ENCODE measurements around the gene PES1. TPM values are rescaled to one million over a fixed set of nuclear protein-coding genes. Genes with fewer than 3 reads are reported as not detected.

The PES1 gene
- total and polyA plus RNA-seq, 2 of the 13 experiments (the other 11 are each of a cell fraction or from before 2014, with no cell fraction given): 65.1 to 94.7 TPM

Other genes with a start within 250 kb of the PES1 start
- 22.0 and 31.8 TPM in 2 replicates for gene SF3A1, start 235.0 kb downstream of the PES1 start, total RNA-seq (2016; rRNA removed; fragmentation: Illumina TruSeq; extraction: Trizol)
- 10.0 and 16.2 TPM in 2 replicates for gene SF3A1, start 235.0 kb downstream of the PES1 start, polyA plus RNA-seq (2011; rRNA removed)
- 0.98 and 1.6 TPM in 2 replicates for gene CCDC157, start 234.9 kb downstream of the PES1 start, total RNA-seq (2016; rRNA removed; fragmentation: Illumina TruSeq; extraction: Trizol)
- 1.4 and 2.3 TPM in 2 replicates for gene CCDC157, start 234.9 kb downstream of the PES1 start, polyA plus RNA-seq (2011; rRNA removed)
- 2.4 and 5.3 TPM in 2 replicates for gene RNF215, start 204.5 kb downstream of the PES1 start, total RNA-seq (2016; rRNA removed; fragmentation: Illumina TruSeq; extraction: Trizol)
- gene RNF215, start 204.5 kb downstream of the PES1 start, polyA plus RNA-seq (2011; rRNA removed): 6.1 and 9.2 TPM in 2 replicates
- gene SEC14L2, start 194.9 kb downstream of the PES1 start, total RNA-seq (2016; rRNA removed; fragmentation: Illumina TruSeq; extraction: Trizol): 4.1 and 5.3 TPM in 2 replicates
- 5.1 and 9.1 TPM in 2 replicates for gene SEC14L2, start 194.9 kb downstream of the PES1 start, polyA plus RNA-seq (2011; rRNA removed)
- gene MTFP1, start 166.1 kb downstream of the PES1 start, total RNA-seq (2016; rRNA removed; fragmentation: Illumina TruSeq; extraction: Trizol): 40.3 and 45.6 TPM in 2 replicates
- gene MTFP1, start 166.1 kb downstream of the PES1 start, polyA plus RNA-seq (2011; rRNA removed): 29.5 TPM in 2 replicates
- not detected in 2 replicates for gene SEC14L3, start 119.9 kb downstream of the PES1 start, total RNA-seq (2016; rRNA removed; fragmentation: Illumina TruSeq; extraction: Trizol)
- not detected in 2 replicates for gene SEC14L3, start 119.9 kb downstream of the PES1 start, polyA plus RNA-seq (2011; rRNA removed)
- gene SEC14L4, start 86.2 kb downstream of the PES1 start, total RNA-seq (2016; rRNA removed; fragmentation: Illumina TruSeq; extraction: Trizol): not detected in 2 replicates
- gene SEC14L4, start 86.2 kb downstream of the PES1 start, polyA plus RNA-seq (2011; rRNA removed): 0.59 and 0.93 TPM in 2 replicates
- 0.09 and 0.11 TPM in 2 replicates for gene SEC14L6, start 45.2 kb downstream of the PES1 start, total RNA-seq (2016; rRNA removed; fragmentation: Illumina TruSeq; extraction: Trizol)
- gene SEC14L6, start 45.2 kb downstream of the PES1 start, polyA plus RNA-seq (2011; rRNA removed): 9.3 and 13.7 TPM in 2 replicates
- gene GAL3ST1, start 17.2 kb downstream of the PES1 start, total RNA-seq (2016; rRNA removed; fragmentation: Illumina TruSeq; extraction: Trizol): 1.8 and 4.4 TPM in 2 replicates
- 14.7 and 18.9 TPM in 2 replicates for gene GAL3ST1, start 17.2 kb downstream of the PES1 start, polyA plus RNA-seq (2011; rRNA removed)
- 0.31 TPM in 1 of 2 replicates, not detected in the other for gene TCN2, start 15.3 kb upstream of the PES1 start, total RNA-seq (2016; rRNA removed; fragmentation: Illumina TruSeq; extraction: Trizol)
- gene TCN2, start 15.3 kb upstream of the PES1 start, polyA plus RNA-seq (2011; rRNA removed): 0.29 and 0.67 TPM in 2 replicates
- gene SLC35E4, start 43.9 kb upstream of the PES1 start, total RNA-seq (2016; rRNA removed; fragmentation: Illumina TruSeq; extraction: Trizol): 0.15 TPM in 1 of 2 replicates, not detected in the other
- 0.07 and 0.13 TPM in 2 replicates for gene SLC35E4, start 43.9 kb upstream of the PES1 start, polyA plus RNA-seq (2011; rRNA removed)
- 1.4 and 2.0 TPM in 2 replicates for gene DUSP18, start 76.0 kb upstream of the PES1 start, total RNA-seq (2016; rRNA removed; fragmentation: Illumina TruSeq; extraction: Trizol)
- gene DUSP18, start 76.0 kb upstream of the PES1 start, polyA plus RNA-seq (2011; rRNA removed): 2.1 and 2.3 TPM in 2 replicates
- 7.1 and 7.7 TPM in 2 replicates for gene OSBP2, start 103.0 kb upstream of the PES1 start, total RNA-seq (2016; rRNA removed; fragmentation: Illumina TruSeq; extraction: Trizol)
- gene OSBP2, start 103.0 kb upstream of the PES1 start, polyA plus RNA-seq (2011; rRNA removed): 5.0 and 7.9 TPM in 2 replicates

Data from HepG2 (cell line).